ENCODE results near the gene SUPV3L1. TPM values are rescaled to one million over a fixed set of nuclear protein-coding genes. Genes with fewer than 3 reads are reported as not detected.

The SUPV3L1 gene
- total and polyA plus RNA-seq, 7 experiments from 2014 or later = 16.5 to 63.2 (median 39.6) TPM

DNA sequence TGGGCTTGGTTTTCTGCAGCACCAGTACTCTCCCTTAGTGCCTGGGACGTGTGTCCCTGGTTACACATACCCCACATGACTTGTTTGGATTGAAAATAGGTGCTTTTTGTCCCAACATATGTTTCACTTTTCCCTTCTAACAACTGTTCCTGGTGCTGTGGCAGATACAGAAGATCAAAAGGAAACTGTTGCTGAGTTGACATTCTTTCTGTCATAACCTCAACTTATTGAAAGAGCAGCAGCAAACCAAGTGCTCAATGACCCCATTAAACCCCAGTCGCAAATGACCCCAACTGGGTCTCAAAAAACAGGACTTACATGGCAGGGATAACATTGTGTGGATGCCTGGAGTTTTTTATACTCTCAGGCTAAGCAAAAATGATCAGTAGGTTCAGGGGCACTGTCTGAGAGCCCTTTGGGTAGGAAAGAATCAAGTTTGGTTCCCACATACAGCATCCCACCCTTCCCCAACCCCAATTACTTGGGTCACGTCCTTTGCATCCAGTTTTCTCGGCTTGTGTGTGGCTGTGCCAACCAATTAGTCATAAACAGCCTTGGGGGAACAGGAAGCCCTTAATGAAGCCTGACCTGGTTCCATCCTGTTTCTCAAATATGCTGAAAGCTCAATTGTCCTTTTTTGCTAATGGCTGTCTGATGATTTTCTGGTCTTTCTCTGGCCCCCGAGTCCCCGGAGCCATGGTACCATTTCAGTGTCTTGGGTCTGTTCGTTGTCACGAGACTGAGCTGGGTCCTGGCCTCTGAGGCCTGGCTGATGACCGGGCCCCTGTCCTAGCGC, 45.0 kb downstream of the SUPV3L1 start:
- Mint-ChIP-seq H3K9me3 (no peaks in the 10 kb centered on the region), H3K4me1 (peaks cover 12 to 74% (median 38%) of the 10 kb centered on the region in 7 donors), H3K4me3 (peak overlapping the region in 1 of 10 donors; percentile 71), H3K36me3 (peaks cover 0 to 1% (median 0%) of the 10 kb centered on the region in 5 donors), H3K27me3 (no peaks in the 10 kb centered on the region), H3K27ac (peak overlapping the region in 1 of 9 donors; percentile 87)
- intact Hi-C loops (cut with micrococcal nuclease) = no loop called here
- no peak for DNase-seq
- no peak overlapping the region for H3K4me3 ChIP-seq (ENCODE audit: low read length)
- no peak overlapping the region for H3K27ac ChIP-seq (ENCODE audit: low read depth, low read length)
- ChIA-PET POLR2A (interaction anchor here (0.8 kb wide), 1 partner anchor 9 kb away, joined by 3 read pairs; no protein-coding TSS in a partner anchor), CTCF (no interaction called here)
- no peaks in the 10 kb centered on the region for H3K9me3 ChIP-seq (ENCODE audit: control insufficient read depth in 2 of 3, low read length in 3 of 3)
- no peak for ATAC-seq
- H3K27me3 ChIP-seq (ENCODE audit: control insufficient read depth in 2 of 2, insufficient read depth in 2 of 2, low read length in 2 of 2) = no peaks in the 10 kb centered on the region
- peaks cover 32 to 61% of the 10 kb centered on the region in 2 donors for H3K4me1 ChIP-seq (ENCODE audit: control insufficient read depth in 2 of 2, insufficient read depth in 2 of 2, low read length in 2 of 2)
- H3K36me3 ChIP-seq (ENCODE audit: control insufficient read depth in 2 of 3, insufficient read depth in 3 of 3, low read length in 3 of 3) = no peaks in the 10 kb centered on the region

DNA sequence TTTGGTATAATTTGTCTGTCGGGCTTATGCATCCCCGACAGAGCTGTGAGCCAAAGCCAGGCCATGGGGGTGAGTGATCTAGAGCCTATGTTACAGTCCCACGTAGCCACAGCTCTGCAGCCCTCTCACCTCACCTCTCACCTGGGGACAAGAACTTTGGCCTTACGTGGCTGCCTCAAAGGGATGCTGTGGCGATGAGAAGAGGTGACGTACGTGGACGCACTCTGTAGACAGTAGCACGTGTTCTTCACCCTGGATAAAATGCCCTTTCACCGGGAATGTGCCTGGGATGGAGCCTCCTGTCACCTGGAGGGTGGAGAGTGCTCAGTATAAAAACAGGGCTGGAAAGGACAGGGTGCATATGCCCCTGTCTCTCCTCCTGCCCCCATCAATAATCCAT, 45.6 kb downstream of the SUPV3L1 start:
- Mint-ChIP-seq H3K27me3 (no peaks in the 10 kb centered on the region), H3K4me1 (peaks cover 12 to 74% (median 38%) of the 10 kb centered on the region in 7 donors), H3K4me3 (peak overlapping the region in 1 of 10 donors; percentile 14), H3K27ac (peak overlapping the region in 1 of 9 donors; percentile 55), H3K36me3 (peaks cover 0 to 1% (median 0%) of the 10 kb centered on the region in 5 donors), H3K9me3 (no peaks in the 10 kb centered on the region)
- ChIA-PET POLR2A (interaction anchor here (0.8 kb wide), 1 partner anchor 8 kb away, joined by 3 read pairs; no protein-coding TSS in a partner anchor), CTCF (no interaction called here)
- Histone ChIP-seq H3K36me3 (ENCODE audit: control insufficient read depth in 2 of 3, insufficient read depth in 3 of 3, low read length in 3 of 3) (no peaks in the 10 kb centered on the region), H3K4me3 (ENCODE audit: low read length) (no peak overlapping the region), H3K9me3 (ENCODE audit: control insufficient read depth in 2 of 3, low read length in 3 of 3) (no peaks in the 10 kb centered on the region), H3K27ac (ENCODE audit: low read depth, low read length) (no peak overlapping the region), H3K4me1 (ENCODE audit: control insufficient read depth in 2 of 2, insufficient read depth in 2 of 2, low read length in 2 of 2) (peaks cover 32 to 67% of the 10 kb centered on the region in 2 donors), H3K27me3 (ENCODE audit: control insufficient read depth in 2 of 2, insufficient read depth in 2 of 2, low read length in 2 of 2) (no peaks in the 10 kb centered on the region)
- no peak for DNase-seq
- no peak for ATAC-seq
- intact Hi-C loops (cut with micrococcal nuclease) = no loop called here

DNA sequence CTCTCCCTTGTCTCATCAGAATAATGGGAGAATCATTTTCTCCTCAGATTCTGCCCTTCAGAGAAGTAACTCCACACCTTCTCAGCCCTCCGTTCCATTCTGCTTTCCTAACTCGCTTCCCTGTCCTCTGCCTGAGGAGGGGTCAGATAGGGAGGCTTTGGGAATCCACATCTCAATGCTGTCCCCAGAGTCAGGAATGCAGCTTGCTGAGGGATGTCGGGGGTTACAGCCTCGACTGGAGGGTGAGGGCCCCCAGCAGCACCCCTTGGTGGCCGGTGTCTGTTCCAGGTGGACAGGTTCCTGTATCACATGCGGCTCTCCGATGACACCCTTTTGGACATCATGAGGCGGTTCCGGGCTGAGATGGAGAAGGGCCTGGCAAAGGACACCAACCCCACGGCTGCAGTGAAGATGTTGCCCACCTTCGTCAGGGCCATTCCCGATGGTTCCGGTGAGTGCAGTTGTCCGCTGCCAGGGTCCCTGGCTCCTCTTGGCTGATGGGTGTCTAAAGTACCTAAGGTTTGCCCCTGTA, 47.0 kb downstream of the SUPV3L1 start:
- no peaks in the 10 kb centered on the region for H3K27me3 Mint-ChIP-seq
- ATAC-seq (no peak), DNase-seq (no peak)
- Histone ChIP-seq H3K27me3 (ENCODE audit: control insufficient read depth in 2 of 2, insufficient read depth in 2 of 2, low read length in 2 of 2) (no peaks in the 10 kb centered on the region), H3K4me1 (ENCODE audit: control insufficient read depth in 2 of 2, insufficient read depth in 2 of 2, low read length in 2 of 2) (peaks cover 28 to 60% of the 10 kb centered on the region in 2 donors), H3K9me3 (ENCODE audit: control insufficient read depth in 2 of 3, low read length in 3 of 3) (no peaks in the 10 kb centered on the region), H3K27ac (ENCODE audit: low read depth, low read length) (no peak overlapping the region), H3K4me3 (ENCODE audit: low read length) (no peak overlapping the region), H3K36me3 (ENCODE audit: control insufficient read depth in 2 of 3, insufficient read depth in 3 of 3, low read length in 3 of 3) (no peaks in the 10 kb centered on the region)
- H3K36me3 Mint-ChIP-seq = peaks cover 0 to 1% (median 0%) of the 10 kb centered on the region in 5 donors
- CTCF ChIA-PET = interaction anchor here (0.6 kb wide), 2 partner anchors 98 to 181 kb away, joined by 3 read pairs; no protein-coding TSS in a partner anchor
- H3K4me1 Mint-ChIP-seq = peaks cover 12 to 75% (median 38%) of the 10 kb centered on the region in 7 donors
- POLR2A ChIA-PET = interaction anchor here (0.9 kb wide), 1 partner anchor 10 kb away, joined by 3 read pairs; no protein-coding TSS in a partner anchor
- no peak overlapping the region for H3K4me3 Mint-ChIP-seq
- peak overlapping the region in 1 of 9 donors; percentile 52 for H3K27ac Mint-ChIP-seq
- no peaks in the 10 kb centered on the region for H3K9me3 Mint-ChIP-seq
- intact Hi-C loops (cut with micrococcal nuclease) = no loop called here

DNA sequence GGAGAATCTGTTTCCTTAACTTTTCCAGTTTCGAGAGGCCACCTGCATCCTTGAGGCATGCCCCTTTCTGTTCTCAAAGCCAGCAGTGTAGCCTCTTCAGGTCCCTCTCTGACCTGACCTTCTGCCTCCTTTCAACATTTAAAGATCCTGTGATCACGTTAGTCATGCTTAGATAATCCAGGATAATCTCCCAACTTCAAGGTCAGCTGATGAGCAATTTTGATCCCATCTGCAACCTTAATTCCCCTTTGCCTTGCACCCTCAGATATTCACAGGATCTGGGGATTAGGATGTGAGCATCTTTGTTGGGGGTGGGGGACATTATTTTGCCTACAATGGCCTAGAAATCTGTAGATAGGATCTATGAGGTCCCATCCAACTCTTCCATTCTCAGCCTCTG, 48.1 kb downstream of the SUPV3L1 start:
- peaks cover 27 to 55% of the 10 kb centered on the region in 2 donors for H3K4me1 ChIP-seq (ENCODE audit: control insufficient read depth in 2 of 2, insufficient read depth in 2 of 2, low read length in 2 of 2)
- Mint-ChIP-seq H3K9me3 (peaks cover 0 to 3% (median 0%) of the 10 kb centered on the region in 11 donors), H3K27ac (peak overlapping the region in 4 of 9 donors; percentile 54 to 96 (median 77)), H3K27me3 (no peaks in the 10 kb centered on the region), H3K4me1 (peaks cover 23 to 75% (median 38%) of the 10 kb centered on the region in 7 donors), H3K4me3 (peak overlapping the region in 5 of 10 donors; percentile 34 to 88 (median 71)), H3K36me3 (peaks cover 0 to 1% (median 0%) of the 10 kb centered on the region in 5 donors)
- no peaks in the 10 kb centered on the region for H3K27me3 ChIP-seq (ENCODE audit: control insufficient read depth in 2 of 2, insufficient read depth in 2 of 2, low read length in 2 of 2)
- H3K9me3 ChIP-seq (ENCODE audit: control insufficient read depth in 2 of 3, low read length in 3 of 3) = no peaks in the 10 kb centered on the region
- H3K4me3 ChIP-seq (ENCODE audit: low read length) = no peak overlapping the region
- intact Hi-C loops (cut with micrococcal nuclease) = no loop called here
- no peak for ATAC-seq
- ChIA-PET CTCF (no interaction called here), POLR2A (interaction anchor here (0.6 to 1.4 kb wide), 4 partner anchors 91 to 279 kb away, joined by 3 to 4 read pairs (median 4); no protein-coding TSS in a partner anchor)
- H3K27ac ChIP-seq (ENCODE audit: low read depth, low read length) = no peak overlapping the region
- no peaks in the 10 kb centered on the region for H3K36me3 ChIP-seq (ENCODE audit: control insufficient read depth in 2 of 3, insufficient read depth in 3 of 3, low read length in 3 of 3)
- DNase-seq = no peak

DNA sequence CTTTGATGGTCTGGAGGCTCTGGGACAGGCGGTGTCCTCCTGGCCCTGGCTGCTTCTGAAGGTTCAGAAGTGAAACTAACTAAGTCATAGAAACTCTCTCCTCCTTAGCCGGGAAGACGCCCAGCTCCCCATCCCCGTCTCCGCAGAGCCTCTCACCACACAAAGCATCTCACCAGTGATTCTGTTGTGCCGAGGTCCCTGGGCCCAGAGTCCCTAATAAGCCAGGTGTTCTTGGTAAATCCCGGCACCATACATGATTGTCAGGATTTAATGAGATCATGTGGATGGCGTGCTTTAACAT, 49.5 kb downstream of the SUPV3L1 start:
- DNase-seq = no peak
- peaks cover 0 to 1% (median 0%) of the 10 kb centered on the region in 5 donors for H3K36me3 Mint-ChIP-seq
- H3K27ac ChIP-seq (ENCODE audit: low read depth, low read length) = peak overlapping the region; percentile 39
- no peak for ATAC-seq
- H3K9me3 ChIP-seq (ENCODE audit: control insufficient read depth in 2 of 3, low read length in 3 of 3) = no peaks in the 10 kb centered on the region
- H3K27ac Mint-ChIP-seq = peak overlapping the region; percentile 32 to 96 (median 78)
- intact Hi-C loops (cut with micrococcal nuclease) = loop anchor here in 1 of 2 donors (1.0 kb wide), 1 partner anchor 50 kb away; no protein-coding TSS in a partner anchor
- no peaks in the 10 kb centered on the region for H3K36me3 ChIP-seq (ENCODE audit: control insufficient read depth in 2 of 3, insufficient read depth in 3 of 3, low read length in 3 of 3)
- H3K4me1 ChIP-seq (ENCODE audit: control insufficient read depth in 2 of 2, insufficient read depth in 2 of 2, low read length in 2 of 2) = peaks cover 27 to 55% of the 10 kb centered on the region in 2 donors
- ChIA-PET POLR2A (interaction anchor here (0.9 to 1.4 kb wide), 5 partner anchors 9 to 277 kb away, joined by 3 to 5 read pairs (median 4); no protein-coding TSS in a partner anchor), CTCF (interaction anchor here (0.7 to 1.2 kb wide), 3 partner anchors 129 to 163 kb away, joined by 3 read pairs; no protein-coding TSS in a partner anchor)
- H3K4me3 Mint-ChIP-seq = peak overlapping the region; percentile 59 to 88 (median 71)
- H3K9me3 Mint-ChIP-seq = peaks cover 0 to 3% (median 0%) of the 10 kb centered on the region in 11 donors
- H3K27me3 ChIP-seq (ENCODE audit: control insufficient read depth in 2 of 2, insufficient read depth in 2 of 2, low read length in 2 of 2) = no peaks in the 10 kb centered on the region
- peaks cover 26 to 76% (median 51%) of the 10 kb centered on the region in 7 donors for H3K4me1 Mint-ChIP-seq
- no peaks in the 10 kb centered on the region for H3K27me3 Mint-ChIP-seq
- H3K4me3 ChIP-seq (ENCODE audit: low read length) = peak overlapping the region; percentile 36

DNA sequence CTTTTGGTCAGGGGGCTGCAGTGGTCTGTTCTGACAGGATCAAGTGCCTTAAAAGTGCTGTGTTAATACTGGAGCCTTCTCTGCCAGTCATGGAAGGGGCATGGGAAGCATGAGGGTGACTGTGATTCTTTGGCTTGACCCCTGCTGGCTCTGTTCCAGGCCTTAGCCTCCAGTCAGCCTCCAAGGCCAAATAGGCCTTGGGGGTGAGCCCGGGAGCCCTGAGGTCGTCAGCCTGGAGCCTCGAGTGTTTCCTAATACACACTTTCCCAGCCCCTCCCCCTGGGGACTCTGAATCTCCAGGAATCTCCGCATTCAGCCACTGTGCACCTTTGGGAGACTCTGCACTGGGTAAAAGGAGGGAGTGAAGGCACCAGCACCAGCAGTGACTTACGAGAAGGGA, 50.1 kb downstream of the SUPV3L1 start:
- intact Hi-C loops (cut with micrococcal nuclease) = loop anchor here in 1 of 2 donors (10.0 kb wide), 1 partner anchor 405 kb away; the partner anchor contains the start of gene FAM241B
- Mint-ChIP-seq H3K36me3 (peaks cover 0 to 1% (median 0%) of the 10 kb centered on the region in 5 donors), H3K4me1 (peaks cover 26 to 70% (median 54%) of the 10 kb centered on the region in 7 donors), H3K9me3 (peaks cover 0 to 3% (median 0%) of the 10 kb centered on the region in 11 donors), H3K27ac (peak overlapping the region in 7 of 9 donors; percentile 14 to 96 (median 64)), H3K4me3 (peak overlapping the region in 8 of 10 donors; percentile 24 to 88 (median 69)), H3K27me3 (no peaks in the 10 kb centered on the region)
- H3K27ac ChIP-seq (ENCODE audit: low read depth, low read length) = no peak overlapping the region
- peaks cover 27 to 49% of the 10 kb centered on the region in 2 donors for H3K4me1 ChIP-seq (ENCODE audit: control insufficient read depth in 2 of 2, insufficient read depth in 2 of 2, low read length in 2 of 2)
- DNase-seq = no peak
- POLR2A ChIA-PET = interaction anchor here (0.9 to 1.4 kb wide), 2 partner anchors 9 to 13 kb away, joined by 3 to 5 read pairs; no protein-coding TSS in a partner anchor
- H3K36me3 ChIP-seq (ENCODE audit: control insufficient read depth in 2 of 3, insufficient read depth in 3 of 3, low read length in 3 of 3) = no peaks in the 10 kb centered on the region
- no peak for ATAC-seq
- H3K27me3 ChIP-seq (ENCODE audit: control insufficient read depth in 2 of 2, insufficient read depth in 2 of 2, low read length in 2 of 2) = no peaks in the 10 kb centered on the region
- peak overlapping the region; percentile 36 for H3K4me3 ChIP-seq (ENCODE audit: low read length)
- CTCF ChIA-PET = interaction anchor here (0.7 to 1.2 kb wide), 3 partner anchors 129 to 163 kb away, joined by 3 read pairs; no protein-coding TSS in a partner anchor
- H3K9me3 ChIP-seq (ENCODE audit: control insufficient read depth in 2 of 3, low read length in 3 of 3) = no peaks in the 10 kb centered on the region
